HG03095 (cell line): ENCODE data around the gene RNASE9.
"Not testable (repeated sequence)": the region's sequence is repeated elsewhere in the genome, so short reads cannot be mapped to it uniquely, and the experiment has no call there.

Experiments used
- ATAC-seq: cut with Tn5 transposase; IDR thresholded peaks from one replicate; pipeline ENCODE4 v1.9.1; 2021; ENCODE audit warnings: moderate library complexity; ENCODE audit not compliant: unreplicated experiment

Gene RNASE9

DNA sequence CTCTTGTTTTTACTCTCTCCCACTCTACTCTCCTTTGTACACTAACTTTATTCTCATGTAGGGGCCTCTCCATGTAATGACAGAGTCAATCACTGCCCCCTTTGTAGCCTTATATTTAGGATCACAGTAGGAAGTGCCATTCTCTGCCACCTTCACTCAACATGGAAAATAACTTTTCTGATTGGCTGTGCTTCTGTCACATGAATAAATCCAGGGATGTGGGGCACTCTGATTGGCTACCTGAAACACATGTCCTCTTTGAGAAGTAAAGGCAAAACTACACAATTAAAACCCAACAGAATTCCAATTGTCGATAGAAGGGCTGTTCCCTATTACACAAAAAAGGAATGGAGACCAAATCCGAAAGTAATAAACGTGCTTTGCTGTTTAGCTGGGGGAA is at the start of gene RNASE9:
Gene RNASE9 (minus strand): TSS at position 87 of the 400 bp plus-strand sequence.
- no peak for ATAC-seq

DNA sequence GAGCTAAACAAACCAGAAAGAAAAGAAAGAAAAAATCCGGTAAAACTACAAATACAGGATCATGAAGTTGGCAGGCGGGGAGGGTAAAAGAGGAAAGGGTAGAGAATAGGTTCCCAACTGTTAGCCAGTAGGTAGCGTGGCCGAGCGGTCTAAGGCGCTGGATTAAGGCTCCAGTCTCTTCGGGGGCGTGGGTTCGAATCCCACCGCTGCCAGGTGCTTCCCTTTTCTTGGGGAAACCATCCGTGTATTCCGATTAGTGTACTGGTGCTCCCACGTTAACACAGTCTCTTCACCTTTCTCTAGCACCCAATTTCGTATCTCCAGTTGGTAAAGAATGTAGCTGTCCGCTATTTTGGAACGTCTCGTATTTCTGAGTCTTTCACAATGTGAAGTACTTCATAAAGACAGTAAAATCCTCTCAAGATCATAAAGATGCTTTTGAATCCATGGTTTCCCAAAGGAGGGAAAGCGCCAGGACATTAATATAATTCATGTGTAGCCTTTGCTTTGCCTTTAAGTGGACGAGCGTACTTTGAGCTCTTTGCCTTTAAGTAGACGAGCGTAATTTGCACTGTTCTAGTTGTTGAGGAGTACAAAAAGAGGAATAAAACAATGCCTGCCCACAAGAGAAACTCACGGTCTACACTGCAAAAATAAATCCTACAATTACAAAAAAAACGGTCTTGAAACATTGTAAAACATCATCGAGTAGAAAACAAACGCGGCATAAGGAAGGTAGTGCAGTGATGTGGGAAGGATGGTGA is 49.3 kb upstream of the RNASE9 start:
- no peak for ATAC-seq

DNA sequence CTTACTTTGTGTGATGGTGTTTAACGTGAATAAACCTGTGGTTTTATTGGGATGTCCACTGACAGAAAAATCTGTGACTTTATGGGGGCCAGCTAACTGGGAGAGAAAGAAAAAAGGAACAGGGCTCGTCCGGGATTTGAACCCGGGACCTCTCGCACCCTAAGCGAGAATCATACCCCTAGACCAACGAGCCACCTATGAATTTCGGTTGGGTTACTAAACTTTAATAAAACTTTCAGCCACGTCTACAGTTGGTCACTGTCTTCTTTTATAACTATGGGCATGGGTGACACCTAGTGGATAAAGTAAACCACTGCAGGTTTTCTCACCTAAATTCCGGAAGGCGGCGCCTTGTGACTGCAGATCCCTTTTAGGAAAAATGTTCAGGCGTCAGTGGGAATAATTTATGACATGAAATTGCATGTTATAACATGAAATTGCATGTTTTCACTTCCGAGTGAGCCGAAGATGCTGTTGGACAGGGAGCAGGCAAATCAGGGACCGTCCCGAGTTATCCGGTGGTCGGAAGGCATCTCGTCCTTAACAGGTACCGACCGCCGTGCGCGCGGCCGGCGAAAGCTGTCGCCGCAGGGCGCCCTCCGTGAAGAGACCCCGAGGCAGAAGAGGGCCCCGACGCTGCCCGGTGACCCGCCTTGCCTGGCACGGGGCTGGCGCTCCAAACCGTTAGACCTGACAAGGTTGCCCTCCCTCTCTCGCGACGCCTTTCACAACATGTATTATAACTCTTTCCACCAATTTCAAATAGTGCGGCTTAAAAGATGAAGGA is 48.6 kb upstream of the RNASE9 start:
- no peak for ATAC-seq

- ATAC-seq = no peak
Measured at GRCh38 chr14:20608383-20609110, 47.7 kb upstream of the RNASE9 start.

DNA sequence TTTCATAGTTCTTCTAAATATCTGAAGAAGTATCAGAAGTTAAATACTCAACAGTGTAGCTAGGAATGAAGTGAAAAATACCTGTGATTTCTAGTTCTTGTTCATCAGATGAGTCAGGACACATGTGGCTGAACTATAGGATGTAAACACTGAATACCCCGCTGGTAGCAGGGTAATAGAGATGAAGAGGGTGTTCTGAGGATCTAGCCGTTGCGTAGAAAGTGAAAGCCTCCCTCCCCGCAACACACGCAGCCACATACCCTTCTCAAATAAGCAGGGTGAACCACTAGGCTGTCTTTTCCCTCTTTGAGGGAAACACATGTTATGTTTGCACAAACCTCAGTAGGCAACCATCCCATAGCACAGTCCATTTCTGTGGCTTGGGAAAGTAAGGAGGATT is 46.8 kb upstream of the RNASE9 start:
- no peak for ATAC-seq

- no peak for ATAC-seq
Measured at GRCh38 chr14:20606902-20607242, 46.0 kb upstream of the RNASE9 start.

DNA sequence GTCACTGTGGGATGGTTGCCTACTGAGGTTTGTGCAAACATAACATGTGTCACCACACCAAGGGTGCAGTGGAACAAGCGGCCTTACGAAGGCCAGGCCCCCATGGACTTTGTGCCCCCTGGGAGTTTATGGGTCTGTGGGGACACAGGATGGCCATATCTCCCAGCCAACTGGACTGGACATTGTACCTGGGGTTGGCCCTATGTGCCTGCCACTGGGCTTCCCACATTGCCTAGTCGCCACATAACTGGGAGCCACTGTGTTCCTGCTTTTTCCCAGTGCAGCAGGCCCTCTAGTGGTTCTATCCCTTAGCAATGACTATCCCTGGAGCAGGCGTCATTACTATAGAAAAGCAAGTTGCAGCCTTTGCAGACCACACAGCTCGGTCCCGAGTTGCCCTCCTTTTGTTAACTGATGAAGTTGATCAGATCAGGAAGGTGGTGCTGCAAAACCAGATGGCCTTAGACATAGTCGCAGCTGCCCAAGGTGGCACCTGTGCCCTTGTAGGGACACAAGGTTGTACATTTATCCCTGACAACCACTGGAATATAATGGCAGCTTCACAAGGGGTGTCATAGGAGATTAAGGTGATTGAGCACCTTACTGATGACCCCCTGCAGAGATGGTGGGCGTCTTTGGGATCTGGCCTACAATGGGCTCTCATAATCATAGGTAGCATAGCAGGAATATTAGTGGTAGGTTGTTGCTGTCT is 45.5 kb upstream of the RNASE9 start:
- no peak for ATAC-seq

GRCh38 chr14:20603813-20604690 is 43.2 kb upstream of the RNASE9 start:
- no peak for ATAC-seq

- no peak for ATAC-seq
Measured at GRCh38 chr14:20602583-20602982, 41.7 kb upstream of the RNASE9 start.

- no peak for ATAC-seq
Measured at GRCh38 chr14:20601522-20601921, 40.7 kb upstream of the RNASE9 start.

DNA sequence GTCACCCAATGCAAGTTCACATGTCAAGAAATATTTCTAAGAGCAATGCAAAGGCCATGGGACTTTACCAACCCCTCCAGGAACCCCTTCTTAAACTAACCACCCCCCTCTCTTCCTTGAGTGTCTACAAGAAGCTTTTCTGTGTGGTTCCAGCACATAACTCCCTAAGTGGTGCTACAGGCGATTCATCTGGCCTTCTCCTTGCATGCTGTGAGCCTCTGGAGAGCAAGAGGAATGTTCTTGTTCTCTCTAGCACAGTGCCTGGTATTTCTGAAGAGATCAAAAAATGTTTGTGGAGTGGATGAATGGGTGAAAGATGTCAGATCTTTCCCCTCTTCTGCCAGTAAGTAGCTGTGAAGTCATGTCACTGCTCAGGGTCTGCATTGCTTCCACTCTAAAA is 36.3 kb upstream of the RNASE9 start:
- ATAC-seq = no peak

- not testable (repeated sequence) for ATAC-seq
Measured at GRCh38 chr14:20595726-20596125, 34.9 kb upstream of the RNASE9 start.

DNA sequence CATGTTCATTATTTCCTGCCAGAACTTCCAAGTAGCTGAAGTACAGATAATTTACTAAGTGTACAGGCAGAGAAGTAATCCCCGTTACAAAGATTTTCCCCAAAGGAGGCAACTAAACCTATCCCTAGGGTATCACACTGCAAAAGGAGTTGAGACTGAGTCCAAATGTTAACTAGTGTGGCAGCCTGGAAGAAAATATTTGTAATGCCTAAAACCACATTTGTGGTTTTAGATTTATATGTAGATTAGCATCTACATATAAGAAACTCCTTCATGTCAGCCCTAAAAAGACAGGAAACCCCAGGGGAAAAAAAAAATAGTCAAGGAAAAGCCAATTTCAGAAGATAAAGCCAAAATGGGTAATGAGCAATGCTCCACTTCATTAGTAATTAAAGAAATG is 31.7 kb upstream of the RNASE9 start:
- no peak for ATAC-seq

DNA sequence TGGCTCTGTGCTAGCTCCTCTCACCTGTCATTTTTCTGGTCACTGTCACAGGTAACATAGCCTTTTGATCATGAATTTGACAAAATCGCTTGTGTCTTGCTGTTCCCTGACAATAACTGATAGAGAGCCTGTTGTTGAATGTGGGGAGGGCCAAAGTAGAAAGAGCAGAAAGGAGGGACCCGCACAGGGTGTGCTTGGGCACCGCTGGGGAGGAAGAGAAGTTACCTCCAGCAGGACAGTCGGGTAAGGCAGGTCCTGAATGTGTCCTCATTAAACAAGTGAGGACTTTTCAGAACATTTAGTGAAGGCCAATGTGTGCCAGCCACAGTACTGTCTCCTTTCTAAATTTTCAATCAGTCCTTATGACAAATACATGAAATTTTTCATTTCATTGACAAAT is 30.4 kb upstream of the RNASE9 start, which contains the start of gene RNASE12:
Gene RNASE12 (minus strand): TSS at position 142 of the 400 bp plus-strand sequence. CDS start 653 bp downstream, outside the sequence.
- no peak for ATAC-seq

- no peak for ATAC-seq
Measured at GRCh38 chr14:20587489-20588154, 26.8 kb upstream of the RNASE9 start, which contains the start of gene RNASE11. Gene RNASE11 (minus strand): TSS chr14:20588001.

- ATAC-seq = no peak
Measured at GRCh38 chr14:20583908-20584307, 23.1 kb upstream of the RNASE9 start.

DNA sequence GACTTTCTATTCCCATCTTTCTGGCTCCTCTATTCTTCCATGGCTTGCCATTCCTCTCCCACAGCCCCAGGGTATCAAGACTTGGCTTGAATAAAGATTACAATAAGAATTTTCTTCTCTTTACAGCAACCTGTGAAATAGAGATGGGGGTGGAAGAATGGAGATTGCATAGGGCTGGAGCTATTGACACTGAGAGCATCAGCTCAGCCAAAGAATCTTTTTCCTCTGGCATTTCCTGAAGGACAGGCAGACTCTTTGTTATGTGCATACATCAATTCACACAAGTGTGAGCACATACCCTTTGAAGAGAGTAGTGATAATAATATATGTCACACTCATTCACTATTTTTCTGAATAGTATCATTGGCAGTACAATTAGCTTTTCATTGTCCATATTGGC is 22.3 kb upstream of the RNASE9 start:
- no peak for ATAC-seq

- no peak for ATAC-seq
Measured at GRCh38 chr14:20580242-20580641, 19.4 kb upstream of the RNASE9 start.

GRCh38 chr14:20578784-20579502 is 18.1 kb upstream of the RNASE9 start:
- ATAC-seq = no peak
